Astrocyte (in vitro differentiated cells and primary cell): ENCODE measurements around the gene CLDN12. TPM values are rescaled to one million over a fixed set of nuclear protein-coding genes. Genes with fewer than 3 reads are reported as not detected.
A peak's percentile ranks its signal among the peaks of the same experiment; 100 is the strongest.

Experiments used
- DNase-seq: peaks from one replicate; pipeline ENCODE4 v3.0.0-alpha.2; 2010; ENCODE audit warnings: low read depth
- FAIRE-seq: peaks from 2 replicates; lab custom pipeline; 2011; peaks lifted over from hg19 to GRCh38; lab: Jason Lieb, UNC
- H2AFZ ChIP-seq: 2 replicates; pipeline ENCODE4 v1.6.0; 2012; ENCODE audit warnings: low read depth, low read length, inconsistent platforms
- H3K27ac ChIP-seq: 2 replicates; pipeline ENCODE4 v1.5.1; 2011; ENCODE audit warnings: low read depth, low read length, inconsistent platforms
- H3K27me3 ChIP-seq: 2 replicates; pipeline ENCODE4 v1.6.0; 2011; ENCODE audit warnings: low read length, inconsistent platforms; ENCODE audit not compliant: insufficient read depth
- H3K36me3 ChIP-seq: 2 replicates; pipeline ENCODE4 v1.5.1; 2011; ENCODE audit warnings: low read length, inconsistent platforms; ENCODE audit not compliant: insufficient read depth
- H3K4me1 ChIP-seq: 2 replicates; pipeline ENCODE4 v1.5.1; 2011; ENCODE audit warnings: low read length, inconsistent platforms; ENCODE audit not compliant: insufficient read depth
- H3K4me2 ChIP-seq: 2 replicates; pipeline ENCODE4 v1.6.0; 2012; ENCODE audit warnings: low read length, inconsistent platforms
- H3K4me3 ChIP-seq: 2 replicates; pipeline ENCODE4 v1.5.1; 2011; ENCODE audit warnings: low read depth, mild to moderate bottlenecking, low read length, inconsistent platforms; ENCODE audit not compliant: insufficient read depth
- H3K79me2 ChIP-seq: 2 replicates; pipeline ENCODE4 v1.6.0; 2012; ENCODE audit warnings: mild to moderate bottlenecking, low read length, inconsistent platforms; ENCODE audit not compliant: insufficient read depth
- H3K9ac ChIP-seq: 2 replicates; pipeline ENCODE4 v1.6.0; 2012; ENCODE audit warnings: mild to moderate bottlenecking, low read length, inconsistent platforms
- H3K9me3 ChIP-seq: 2 replicates; pipeline ENCODE4 v1.5.1; 2012; ENCODE audit warnings: low read depth, mild to moderate bottlenecking, low read length, inconsistent platforms; ENCODE audit not compliant: insufficient read depth
- H4K20me1 ChIP-seq: 2 replicates; pipeline ENCODE4 v1.6.0; 2012; ENCODE audit warnings: low read length, inconsistent platforms; ENCODE audit not compliant: insufficient read depth
- H3K27ac Mint-ChIP-seq: one replicate; pipeline ENCODE4 v1.8.0; 2021; ENCODE audit warnings: mild to moderate bottlenecking, mixed read lengths; ENCODE audit not compliant: unreplicated experiment
- H3K27me3 Mint-ChIP-seq: one replicate; pipeline ENCODE4 v1.8.0; 2021; ENCODE audit warnings: low read depth, mixed read lengths; ENCODE audit not compliant: unreplicated experiment
- H3K36me3 Mint-ChIP-seq: one replicate; pipeline ENCODE4 v1.8.0; 2021; ENCODE audit warnings: low read depth, mixed read lengths; ENCODE audit not compliant: unreplicated experiment
- H3K4me1 Mint-ChIP-seq: one replicate; pipeline ENCODE4 v1.8.0; 2021; ENCODE audit warnings: low read depth, mixed read lengths; ENCODE audit not compliant: unreplicated experiment
- H3K4me3 Mint-ChIP-seq: one replicate; pipeline ENCODE4 v1.8.0; 2021; ENCODE audit warnings: mild to moderate bottlenecking, moderate library complexity, mixed read lengths; ENCODE audit not compliant: unreplicated experiment
- H3K9me3 Mint-ChIP-seq: one replicate; pipeline ENCODE4 v1.8.0; 2021; ENCODE audit warnings: mild to moderate bottlenecking, mixed read lengths; ENCODE audit not compliant: unreplicated experiment
- CTCF ChIP-seq: IDR thresholded peaks from 2 replicates; pipeline ENCODE4 v1.5.1; 2011; ENCODE audit warnings: low read depth, mild to moderate bottlenecking, inconsistent platforms, low read length, moderate library complexity; ENCODE audit not compliant: insufficient read depth
- EZH2 ChIP-seq: IDR thresholded peaks from 2 replicates; pipeline ENCODE4 v1.6.1; 2012; ENCODE audit warnings: mild to moderate bottlenecking, low read length, inconsistent platforms; ENCODE audit not compliant: insufficient read depth
- total RNA-seq: library from RNA; stranded (reverse); gene quantifications from 2 replicates; pipeline ENCODE4 v1.2.1, GENCODE V29; 2021

Gene CLDN12
- total RNA-seq, 1 donor from 2014 or later, result 42.8 TPM

- no peak overlapping the region for H3K27ac Mint-ChIP-seq
- Histone ChIP-seq H3K79me2 (no peaks in the 10 kb centered on the region), H3K4me1 (no peaks in the 10 kb centered on the region), H3K4me2 (no peak overlapping the region), H2AFZ (no peak overlapping the region), H3K27ac (no peak overlapping the region), H3K27me3 (no peaks in the 10 kb centered on the region), H3K36me3 (no peaks in the 10 kb centered on the region), H3K9me3 (no peaks in the 10 kb centered on the region), H3K9ac (no peak overlapping the region), H3K4me3 (no peak overlapping the region), H4K20me1 (no peaks in the 10 kb centered on the region)
- H3K4me3 Mint-ChIP-seq, result no peak overlapping the region
- H3K9me3 Mint-ChIP-seq, result no peaks in the 10 kb centered on the region
- TF ChIP-seq CTCF, result no peak
- no peak for TF ChIP-seq EZH2
- no peaks in the 10 kb centered on the region for H3K27me3 Mint-ChIP-seq
- DNase-seq (no peak), FAIRE-seq (no peak)
- H3K4me1 Mint-ChIP-seq, result no peaks in the 10 kb centered on the region
- H3K36me3 Mint-ChIP-seq, result peaks cover 2% of the 10 kb centered on the region
Observed at GRCh38 chr7:90390926-90391325, 12.3 kb upstream of the CLDN12 start.

GRCh38 chr7:90391488-90391887 is 11.8 kb upstream of the CLDN12 start:
- Mint-ChIP-seq H3K36me3 (peaks cover 2% of the 10 kb centered on the region), H3K27me3 (no peaks in the 10 kb centered on the region), H3K4me3 (no peak overlapping the region), H3K4me1 (no peaks in the 10 kb centered on the region), H3K27ac (no peak overlapping the region), H3K9me3 (no peaks in the 10 kb centered on the region)
- no peaks in the 10 kb centered on the region for H4K20me1 ChIP-seq
- H3K4me3 ChIP-seq, result no peak overlapping the region
- H3K9ac ChIP-seq, result no peak overlapping the region
- H3K4me2 ChIP-seq, result no peak overlapping the region
- no peaks in the 10 kb centered on the region for H3K4me1 ChIP-seq
- H3K9me3 ChIP-seq, result no peaks in the 10 kb centered on the region
- H3K27me3 ChIP-seq, result no peaks in the 10 kb centered on the region
- FAIRE-seq, result peak; percentile 29
- TF ChIP-seq CTCF, result no peak
- TF ChIP-seq EZH2, result no peak
- no peak overlapping the region for H3K27ac ChIP-seq
- no peaks in the 10 kb centered on the region for H3K36me3 ChIP-seq
- no peaks in the 10 kb centered on the region for H3K79me2 ChIP-seq
- DNase-seq, result no peak
- H2AFZ ChIP-seq, result no peak overlapping the region

- Mint-ChIP-seq H3K27ac (no peak overlapping the region), H3K9me3 (peaks cover 1% of the 10 kb centered on the region), H3K27me3 (peaks cover 4% of the 10 kb centered on the region), H3K4me1 (no peaks in the 10 kb centered on the region), H3K36me3 (peaks cover 2% of the 10 kb centered on the region), H3K4me3 (no peak overlapping the region)
- H4K20me1 ChIP-seq, result no peaks in the 10 kb centered on the region
- TF ChIP-seq CTCF (no peak), EZH2 (no peak)
- H2AFZ ChIP-seq, result no peak overlapping the region
- H3K36me3 ChIP-seq, result no peaks in the 10 kb centered on the region
- no peaks in the 10 kb centered on the region for H3K9me3 ChIP-seq
- FAIRE-seq, result no peak
- no peaks in the 10 kb centered on the region for H3K27me3 ChIP-seq
- DNase-seq, result no peak
- H3K79me2 ChIP-seq, result no peaks in the 10 kb centered on the region
- H3K4me2 ChIP-seq, result no peak overlapping the region
- H3K9ac ChIP-seq, result no peak overlapping the region
- no peaks in the 10 kb centered on the region for H3K4me1 ChIP-seq
- no peak overlapping the region for H3K4me3 ChIP-seq
- no peak overlapping the region for H3K27ac ChIP-seq
Observed at GRCh38 chr7:90396420-90396819, 6.8 kb upstream of the CLDN12 start.
